Hematopoietic multipotent progenitor cell (in vitro differentiated cells): Measurements from ENCODE around the gene CRABP2. TPM values are rescaled to one million over a fixed set of nuclear protein-coding genes. Genes with fewer than 3 reads are reported as not detected.

Source experiments
- DNase-seq, 3 donors: peaks; one replicate each; pipeline ENCODE4 v3.0.0-alpha.2; 2011 to 2015; ENCODE audit warnings: low read depth in 2 of 3, low spot score in 2 of 3
- total RNA-seq: library from RNA; depleted of rRNA; stranded (reverse); fragments of >200 nt; gene quantifications from one replicate; pipeline ENCODE4 v1.2.3, GENCODE V29; 2012

CRABP2 gene
- total RNA-seq, 1 donor: 0.27 TPM

GRCh38 chr1:156675210-156676113, 29.9 kb downstream of the CRABP2 start:
- DNase-seq: no peak

DNA sequence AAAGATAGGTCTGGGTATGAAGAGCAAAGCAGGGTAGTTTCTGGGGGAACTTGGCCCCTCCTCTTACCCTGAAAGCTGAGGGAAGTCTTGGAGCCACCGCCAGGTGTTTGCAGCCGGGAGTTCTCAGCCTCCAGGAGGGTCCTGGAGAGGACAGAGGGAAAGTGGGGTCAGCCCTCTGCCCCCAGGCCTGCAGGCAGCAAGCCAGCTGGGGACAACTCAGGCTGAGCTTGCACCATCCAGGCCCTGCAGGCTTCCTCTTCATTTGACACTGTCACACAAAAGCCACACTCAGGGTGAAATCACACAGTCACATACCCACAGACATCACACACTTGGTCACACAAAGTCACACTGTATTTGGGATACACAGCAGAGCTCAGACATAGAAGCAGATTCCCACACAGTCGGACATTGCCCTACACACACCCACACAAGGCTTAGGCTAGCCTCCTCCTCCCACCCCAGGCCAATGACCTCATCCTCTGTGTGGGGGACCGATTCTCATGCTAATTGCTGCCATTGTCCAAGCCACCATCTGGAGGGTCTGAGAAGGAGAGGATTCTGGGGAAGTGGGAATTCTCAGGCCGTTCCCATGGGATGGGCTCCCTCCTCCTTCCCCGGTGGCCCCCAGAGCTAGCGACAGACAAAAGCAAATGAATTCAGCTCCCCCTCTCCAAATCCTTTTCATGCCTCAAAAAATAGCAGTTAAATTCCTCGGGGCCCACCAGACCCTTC, 31.8 kb downstream of the CRABP2 start:
- no peak for DNase-seq

GRCh38 chr1:156671804-156672203, 33.6 kb downstream of the CRABP2 start:
- no peak for DNase-seq

DNA sequence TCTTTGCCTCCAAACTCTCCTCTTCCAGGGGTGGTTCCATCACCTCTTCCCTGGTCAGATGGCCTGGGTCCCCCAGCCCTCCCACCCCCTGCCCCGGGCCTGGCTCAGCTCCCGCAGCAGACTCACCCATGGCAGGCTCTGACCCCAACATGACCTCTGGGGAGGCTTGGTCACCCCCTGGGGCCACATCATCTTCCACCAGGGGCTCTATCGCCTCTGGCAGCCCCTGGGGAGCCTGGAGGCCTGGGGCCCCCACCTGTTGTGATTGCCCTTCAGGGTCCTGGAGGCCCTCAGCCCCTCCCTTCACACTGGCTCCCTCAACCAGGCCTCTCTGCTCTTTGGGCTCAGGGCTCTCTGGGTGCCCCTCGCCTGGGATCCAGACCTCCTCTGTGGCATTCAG, 34.6 kb downstream of the CRABP2 start:
- no peak for DNase-seq

DNA sequence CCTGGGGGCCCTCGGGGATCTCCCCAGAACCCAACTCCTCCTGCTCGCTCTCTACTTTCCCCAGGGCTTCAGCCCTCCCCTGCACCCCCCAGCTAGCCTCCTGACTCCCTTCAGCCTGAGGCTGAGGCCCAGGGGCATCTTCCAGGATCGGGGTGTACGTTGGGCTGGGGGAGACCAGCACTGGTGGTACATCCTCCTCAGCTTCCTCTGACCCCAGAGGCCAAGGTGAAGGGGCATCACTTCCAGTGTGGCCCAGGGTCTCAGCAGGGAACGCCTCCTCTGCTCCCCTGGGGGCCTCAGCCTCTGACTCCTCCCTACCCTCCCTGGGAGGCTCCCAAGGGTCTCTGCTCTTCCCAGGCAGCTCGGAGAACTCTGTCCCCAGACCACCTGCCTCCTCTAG, 35.0 kb downstream of the CRABP2 start:
- no peak for DNase-seq

DNA sequence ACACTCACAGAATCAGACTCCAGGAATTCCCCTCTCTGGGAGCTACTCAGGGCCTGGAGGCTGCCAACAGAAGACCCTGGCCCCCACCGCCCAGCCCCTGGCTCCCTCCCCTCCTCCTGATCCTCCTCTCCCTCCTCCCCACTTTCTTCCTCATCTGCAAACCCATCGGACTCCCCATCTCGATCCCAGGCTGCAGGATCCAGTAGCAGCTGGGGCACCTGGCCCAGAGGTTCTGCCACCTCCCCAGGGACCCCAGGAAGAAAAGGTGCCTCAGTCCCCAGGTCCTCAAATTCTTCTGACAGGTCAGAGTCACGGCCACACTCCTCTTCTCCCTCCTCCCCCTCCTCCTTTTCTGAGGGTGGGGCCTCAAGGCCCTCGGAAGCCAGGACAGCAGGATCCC, 35.6 kb downstream of the CRABP2 start:
- no peak for DNase-seq

DNA sequence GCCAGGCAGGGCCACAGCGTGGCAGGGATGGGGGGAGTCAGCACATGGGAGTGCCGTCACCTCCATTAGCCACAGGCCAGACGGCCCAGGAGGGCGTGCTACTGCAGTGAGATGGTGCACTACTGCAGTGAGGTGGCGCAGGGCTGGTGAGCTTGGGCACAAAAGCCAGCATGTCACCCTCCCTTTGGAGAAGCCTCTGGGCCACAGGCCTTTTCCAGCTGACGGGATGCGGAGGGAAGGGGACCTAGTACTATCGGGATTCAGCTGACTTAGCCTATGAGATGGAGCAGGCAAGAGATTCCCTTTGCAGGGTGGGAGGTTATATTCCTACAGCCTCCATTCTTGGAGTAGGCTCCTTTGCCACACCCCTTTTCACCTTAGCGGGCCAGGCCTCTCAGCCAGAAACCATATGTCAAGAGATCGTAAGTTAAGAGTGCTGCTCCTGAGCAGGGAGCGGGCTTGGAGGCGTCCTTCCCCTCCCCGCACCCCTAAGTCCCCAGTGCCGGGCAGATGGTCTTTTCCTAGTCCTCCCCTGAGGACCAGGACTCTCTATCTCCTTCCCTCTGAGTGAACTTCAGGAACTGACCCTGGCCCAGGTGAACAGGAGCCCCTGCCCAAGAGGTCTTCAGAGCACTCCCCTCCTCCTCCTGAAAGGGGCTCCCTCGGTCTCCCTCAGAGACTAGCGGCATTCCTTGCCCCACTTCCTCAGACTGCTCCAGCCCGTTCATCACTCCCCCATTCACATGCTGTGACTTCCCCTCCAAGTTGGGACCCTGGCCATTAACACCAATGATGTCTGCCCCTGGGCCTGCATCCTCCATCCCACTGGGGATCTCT, 36.4 kb downstream of the CRABP2 start:
- no peak for DNase-seq

DNA sequence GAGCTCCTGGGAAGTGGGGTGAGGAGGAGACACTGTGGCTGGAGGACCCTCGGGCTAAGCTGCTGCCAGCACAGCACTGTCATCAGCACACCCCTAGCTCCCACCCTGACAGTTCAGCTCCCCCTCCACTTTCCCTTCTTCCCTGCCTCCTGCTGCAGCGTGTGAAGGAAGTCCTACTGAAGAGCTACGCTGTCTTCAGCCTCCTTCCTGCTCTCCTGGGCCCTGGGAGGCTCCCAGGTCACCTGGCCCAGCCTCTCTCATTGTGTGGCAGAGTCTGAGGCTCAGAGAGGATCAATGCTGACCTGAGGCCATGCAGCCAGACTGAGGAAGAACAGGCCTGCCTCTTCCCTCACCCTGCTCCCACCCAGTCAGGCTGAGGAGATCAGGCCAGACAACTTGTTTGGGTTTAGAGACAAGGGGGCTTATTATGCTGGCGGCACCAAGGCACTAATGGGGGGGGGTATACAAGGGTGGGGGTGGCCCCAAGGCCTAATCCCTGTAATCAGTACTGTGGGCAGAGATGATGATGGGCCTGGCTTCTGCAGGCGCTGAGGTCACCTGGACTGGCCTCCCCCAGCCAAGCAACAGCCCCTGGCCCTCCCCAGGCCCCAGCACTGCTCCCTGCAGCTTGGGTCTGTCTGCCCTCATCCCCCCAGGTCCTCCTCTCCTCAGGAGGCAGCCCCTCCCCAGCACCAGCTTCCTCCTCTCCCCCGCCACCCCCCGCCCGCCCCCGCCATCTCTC, 37.2 kb downstream of the CRABP2 start:
- no peak for DNase-seq

DNA sequence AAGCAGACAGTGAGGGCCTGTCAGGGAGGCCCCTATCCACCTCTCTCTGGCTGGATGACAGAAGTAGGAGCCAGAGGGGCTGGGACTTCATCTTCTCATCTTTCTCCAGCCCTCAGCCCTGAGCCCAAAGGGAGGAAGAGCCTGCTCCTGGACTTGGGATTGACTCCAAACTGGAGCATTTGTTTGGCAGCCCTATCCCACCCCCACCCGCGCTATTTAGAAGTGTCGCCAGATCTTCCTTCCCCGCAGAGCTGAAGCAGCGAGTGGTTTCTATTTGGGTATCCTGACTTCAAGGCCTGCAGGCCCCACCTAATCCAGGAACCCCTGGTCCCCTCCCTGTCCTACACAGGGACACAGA, 37.8 kb downstream of the CRABP2 start:
- DNase-seq: no peak

DNA sequence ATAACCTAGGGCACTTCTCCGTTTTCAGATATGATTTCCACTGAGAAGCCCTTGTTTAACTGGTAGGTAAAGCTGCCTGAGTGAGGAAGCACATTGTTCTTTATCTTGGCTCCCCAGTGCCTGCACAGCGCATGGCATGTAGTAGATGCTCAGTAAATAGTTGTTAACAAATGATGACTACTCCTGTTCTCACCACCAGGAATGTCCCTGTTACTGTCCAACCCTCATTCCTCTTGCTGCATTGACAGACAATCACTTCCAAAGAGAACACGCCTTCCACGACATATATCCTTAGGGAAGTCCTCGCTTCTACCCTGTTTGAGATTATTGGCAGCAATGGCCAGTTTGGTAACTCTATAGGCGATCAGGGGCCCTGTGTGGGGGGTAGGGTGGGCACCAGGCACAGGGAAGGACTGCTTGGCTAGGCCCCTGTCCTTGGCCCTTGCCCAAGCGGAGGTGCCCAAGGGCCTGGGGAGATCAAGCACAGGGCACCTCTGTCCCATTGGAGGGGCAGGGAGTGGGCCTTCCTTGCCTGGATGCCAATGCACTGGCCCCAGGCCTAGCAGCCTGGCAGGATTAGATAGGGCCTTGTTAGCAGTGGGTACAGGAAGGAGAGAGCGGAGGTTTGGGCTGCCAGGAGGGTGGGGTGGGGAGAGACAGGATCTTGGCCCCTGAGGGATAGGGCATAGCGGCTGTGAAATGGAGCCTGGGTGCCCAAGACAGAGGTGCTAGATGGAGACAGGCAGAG, 38.3 kb downstream of the CRABP2 start:
- DNase-seq: no peak

GRCh38 chr1:156665539-156665938, 39.8 kb downstream of the CRABP2 start:
- no peak for DNase-seq

DNA sequence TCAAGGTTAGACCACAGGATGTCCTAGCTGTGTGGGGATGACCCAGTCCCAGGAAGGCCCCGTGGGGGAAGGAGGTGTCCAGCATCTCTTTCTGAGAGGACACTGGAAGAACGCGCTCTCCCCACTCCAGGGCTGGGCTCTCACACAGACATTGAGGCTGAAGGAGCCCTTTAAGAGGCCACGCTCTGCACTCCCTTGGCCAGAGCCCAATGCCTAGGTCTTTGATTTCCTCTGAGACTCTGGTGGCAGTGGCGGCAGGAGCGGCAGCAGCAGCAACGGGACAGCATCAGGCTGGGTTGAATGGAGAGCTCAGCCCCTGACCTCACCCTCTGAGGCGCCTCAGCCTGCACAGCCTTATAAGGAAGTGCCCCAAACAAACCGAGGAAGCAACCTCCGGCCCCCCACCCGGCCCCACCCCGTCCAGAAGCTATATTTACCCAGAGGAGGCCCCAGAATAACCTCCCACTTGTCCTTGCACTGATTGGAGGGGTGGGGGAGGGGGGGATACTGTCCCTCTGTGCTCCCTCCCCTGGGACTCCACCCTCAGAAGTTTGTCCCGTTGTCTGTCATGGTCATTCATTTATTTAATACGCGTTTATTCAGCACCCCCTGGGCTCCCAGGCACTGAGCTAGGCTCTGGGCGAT, 40.5 kb downstream of the CRABP2 start:
- peak in 1 of 3 donors; percentile 41 for DNase-seq

- DNase-seq: no peak
Observed at GRCh38 chr1:156664046-156664766, 41.2 kb downstream of the CRABP2 start.

- no peak for DNase-seq
Observed at GRCh38 chr1:156663178-156663577, 42.2 kb downstream of the CRABP2 start.

DNA sequence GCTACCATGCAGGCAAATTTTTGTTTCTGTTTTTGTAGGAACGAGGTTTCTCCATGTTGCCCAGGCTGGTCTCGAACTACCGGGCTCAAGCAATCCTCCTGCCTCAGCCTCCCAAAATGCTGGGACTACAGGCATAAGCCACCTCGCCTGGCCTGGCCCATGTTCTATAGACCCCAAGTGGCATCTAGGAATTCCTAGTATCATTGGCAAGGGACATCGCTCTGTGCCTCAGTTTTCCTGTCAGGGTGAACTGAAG, 42.7 kb downstream of the CRABP2 start:
- DNase-seq: no peak

DNA sequence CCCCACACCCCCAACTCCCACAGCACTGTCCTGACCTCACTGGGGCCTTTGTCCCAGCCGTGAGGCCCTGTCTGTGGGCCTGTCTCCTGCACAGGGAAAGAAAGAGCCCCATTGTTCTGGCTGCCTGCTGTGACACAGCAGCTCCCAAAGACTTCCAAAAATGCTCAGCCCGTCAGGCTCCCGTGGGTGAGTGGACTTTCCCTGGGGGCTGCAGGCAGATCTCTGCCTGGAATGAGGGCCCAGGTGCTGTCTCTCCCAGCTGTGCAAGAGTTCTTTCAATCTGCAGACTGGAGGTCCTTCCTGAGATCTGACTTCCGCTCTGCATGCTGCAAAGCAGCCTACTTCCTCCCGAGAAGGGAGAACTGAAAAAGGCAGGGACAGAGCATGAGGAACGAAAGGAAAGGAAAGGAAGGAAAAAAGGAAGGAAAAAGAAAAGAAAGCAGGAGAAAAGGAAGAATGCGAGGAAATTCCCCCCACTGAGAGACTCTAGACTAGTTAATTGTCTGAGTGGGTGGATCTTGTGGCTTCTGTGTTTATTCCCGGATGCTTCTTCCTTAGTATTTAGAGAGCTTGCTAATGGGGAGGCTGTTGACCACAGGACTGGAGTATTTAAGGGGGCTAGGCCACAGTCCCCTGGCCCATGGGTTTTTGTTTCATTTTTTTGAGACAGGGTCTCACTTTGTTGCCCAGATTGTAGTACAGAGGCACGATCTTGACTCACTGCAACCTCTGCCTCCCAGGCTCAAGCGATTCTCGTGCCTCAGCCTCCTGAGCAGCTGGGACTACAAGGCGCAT, 43.2 kb downstream of the CRABP2 start:
- DNase-seq: no peak

GRCh38 chr1:156660752-156661112, 44.7 kb downstream of the CRABP2 start:
- no peak for DNase-seq
